Small intestine (tissue), 7 donors: ENCODE measurements around the gene WDR90. TPM values are rescaled to one million over a fixed set of nuclear protein-coding genes. Genes with fewer than 3 reads are reported as not detected.
A peak's percentile ranks its signal among the peaks of the same experiment; 100 is the strongest.

Source experiments
- DNase-seq, 2 donors: peaks; one replicate each; pipeline versions ENCODE4 v3.0.0 to v3.0.0-alpha.2; 2013
- FAIRE-seq: peaks from 2 replicates; lab custom pipeline; 2012; peaks lifted over from hg19 to GRCh38; lab: Jason Lieb, UNC
- H3K27ac ChIP-seq, 3 donors: one replicate each; pipeline ENCODE4 v1.5.1; 2013; ENCODE audit warnings: low read length in 2 of 3, mild to moderate bottlenecking in 2 of 3, control low read depth in 1 of 3, inconsistent platforms in 1 of 3, low read depth in 1 of 3, moderate library complexity in 1 of 3
- H3K27me3 ChIP-seq, 3 donors: one replicate each; pipeline ENCODE4 v1.6.1; 2013; ENCODE audit warnings: low read length in 3 of 3, inconsistent platforms in 1 of 3; ENCODE audit not compliant: control insufficient read depth in 3 of 3, insufficient read depth in 3 of 3
- H3K36me3 ChIP-seq, 3 donors: one replicate each; pipeline ENCODE4 v1.6.1; 2013; ENCODE audit warnings: low read length in 3 of 3, inconsistent platforms in 1 of 3, low read depth in 1 of 3, mild to moderate bottlenecking in 1 of 3, moderate library complexity in 1 of 3; ENCODE audit not compliant: control insufficient read depth in 3 of 3, insufficient read depth in 2 of 3
- H3K4me1 ChIP-seq, 3 donors: one replicate each; pipeline ENCODE4 v1.6.1; 2013; ENCODE audit warnings: low read length in 2 of 3, inconsistent platforms in 1 of 3, low read depth in 1 of 3, mild to moderate bottlenecking in 1 of 3, moderate library complexity in 1 of 3; ENCODE audit not compliant: control insufficient read depth in 3 of 3, insufficient read depth in 2 of 3
- H3K4me3 ChIP-seq, 3 donors: one replicate each; pipeline ENCODE4 v1.5.1; 2013; ENCODE audit warnings: low read length in 3 of 3, control low read depth in 1 of 3, inconsistent platforms in 1 of 3, low read depth in 1 of 3, mild to moderate bottlenecking in 1 of 3, moderate library complexity in 1 of 3
- H3K9me3 ChIP-seq, 2 donors: one replicate each; pipeline ENCODE4 v1.6.1; 2013; ENCODE audit warnings: low read depth in 1 of 2, low read length in 1 of 2; ENCODE audit not compliant: control insufficient read depth in 2 of 2, insufficient read depth in 1 of 2
- WGBS, 3 donors: extraction: QIAGEN DNeasy Blood & Tissue Kit; methylation state at CpG; one replicate each; pipeline ENCODE4 v1.1.7; 2013; 5-methylcytosine and 5-hydroxymethylcytosine counted together
- polyA plus RNA-seq, 4 donors: library from polyadenylated mRNA; stranded (reverse) in 3 of 4; unstranded in 1 of 4; fragments of 200-250 nt in 3 of 4; fragments of 120-200 nt in 1 of 4; gene quantifications; one replicate each; pipeline versions ENCODE4 v1.2.1 to v1.2.3, GENCODE V29; 2013
- donor health status: healthy with polysubstance abuse.
- donor health status: control.
- donor health status: control.
- donor health status: Bipolar disorder and iron deficiency.
- donor health status: healthy.

The WDR90 gene
- polyA plus RNA-seq, 4 donors, result 15.7 to 36.5 (median 25.6) TPM

DNA sequence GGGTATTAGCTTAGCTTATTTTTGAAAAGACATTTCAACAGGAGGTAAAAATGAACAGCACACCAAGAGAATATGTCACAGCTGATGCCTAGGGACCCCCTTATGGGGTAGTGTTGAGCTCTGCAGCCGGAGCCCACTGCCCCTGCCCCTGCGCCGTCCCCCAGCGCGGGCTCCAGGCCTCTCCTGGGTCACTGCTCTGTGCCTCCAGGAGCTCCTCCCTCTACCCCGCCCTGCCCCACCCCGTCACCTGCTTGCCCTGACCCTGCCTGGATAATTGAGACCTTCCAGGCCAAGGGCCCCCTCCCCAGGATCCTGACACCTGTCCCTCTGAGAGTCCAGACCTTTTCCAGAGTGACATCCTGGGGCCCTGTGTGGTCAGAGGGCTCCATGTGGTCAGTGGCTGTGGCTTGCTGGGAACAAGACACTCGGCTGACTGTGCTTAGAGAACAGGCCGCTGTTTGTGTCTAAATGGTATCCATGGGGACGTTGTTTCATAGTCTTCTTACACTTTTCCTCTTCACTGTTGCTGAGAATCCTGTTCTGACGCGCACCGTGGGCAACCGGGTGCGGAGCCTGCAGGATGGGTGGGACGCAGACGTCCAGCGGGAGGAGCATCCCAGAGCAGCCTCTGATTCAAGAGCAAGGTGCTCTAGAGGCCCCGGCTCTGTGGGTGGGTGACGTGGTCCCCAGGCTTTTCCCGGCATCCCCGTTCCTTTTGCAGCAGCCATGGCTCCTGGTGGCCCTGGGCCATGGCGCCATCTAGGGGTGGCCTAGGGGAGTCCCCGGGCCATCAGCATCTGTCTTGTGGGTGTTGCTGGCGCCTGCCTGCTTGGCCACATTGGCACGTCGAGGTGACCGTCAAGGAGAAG is 38.4 kb upstream of the WDR90 start:
- H3K36me3 ChIP-seq, result peaks cover 0 to 33% (median 0%) of the 10 kb centered on the region in 3 donors
- H3K4me3 ChIP-seq, result no peak overlapping the region
- H3K4me1 ChIP-seq, result no peaks in the 10 kb centered on the region
- no peak overlapping the region for H3K27ac ChIP-seq
- peaks cover 0 to 15% of the 10 kb centered on the region in 2 donors for H3K9me3 ChIP-seq
- 51 to 71% (median 62%) methylated on average over 28 of the region's 28 CpGs for WGBS, 3 donors
- FAIRE-seq, result no peak
- peak in 1 of 2 donors; percentile 60 for DNase-seq
- H3K27me3 ChIP-seq, result no peaks in the 10 kb centered on the region

DNA sequence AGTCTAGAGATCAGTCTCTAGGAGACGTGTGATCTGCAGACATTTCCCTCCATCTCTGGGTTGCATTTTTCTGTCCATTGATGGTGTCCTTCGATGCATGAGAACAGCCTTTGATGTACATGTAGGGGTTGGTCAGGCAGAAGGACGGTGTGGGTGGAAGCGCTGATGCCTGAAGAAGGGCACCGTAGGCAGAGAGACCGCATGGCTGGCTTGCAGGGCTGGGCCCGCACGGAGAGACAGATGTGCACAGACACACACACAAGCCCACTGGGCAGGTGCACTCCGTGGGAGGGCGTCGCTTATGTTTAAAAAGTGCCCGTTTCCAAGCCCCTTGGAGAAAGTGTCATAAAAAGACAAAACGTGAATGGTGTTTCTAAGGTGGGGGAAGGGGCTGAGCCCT is 34.0 kb upstream of the WDR90 start:
- WGBS, 3 donors, result 90 to 93% (median 93%) methylated on average over 13 of the region's 13 CpGs
- H3K27me3 ChIP-seq, result no peaks in the 10 kb centered on the region
- peaks cover 0 to 2% (median 0%) of the 10 kb centered on the region in 3 donors for H3K4me1 ChIP-seq
- DNase-seq (no peak), FAIRE-seq (no peak)
- H3K27ac ChIP-seq, result no peak overlapping the region
- H3K9me3 ChIP-seq, result peaks cover 0 to 15% of the 10 kb centered on the region in 2 donors
- peaks cover 0 to 44% (median 0%) of the 10 kb centered on the region in 3 donors for H3K36me3 ChIP-seq
- no peak overlapping the region for H3K4me3 ChIP-seq

DNA sequence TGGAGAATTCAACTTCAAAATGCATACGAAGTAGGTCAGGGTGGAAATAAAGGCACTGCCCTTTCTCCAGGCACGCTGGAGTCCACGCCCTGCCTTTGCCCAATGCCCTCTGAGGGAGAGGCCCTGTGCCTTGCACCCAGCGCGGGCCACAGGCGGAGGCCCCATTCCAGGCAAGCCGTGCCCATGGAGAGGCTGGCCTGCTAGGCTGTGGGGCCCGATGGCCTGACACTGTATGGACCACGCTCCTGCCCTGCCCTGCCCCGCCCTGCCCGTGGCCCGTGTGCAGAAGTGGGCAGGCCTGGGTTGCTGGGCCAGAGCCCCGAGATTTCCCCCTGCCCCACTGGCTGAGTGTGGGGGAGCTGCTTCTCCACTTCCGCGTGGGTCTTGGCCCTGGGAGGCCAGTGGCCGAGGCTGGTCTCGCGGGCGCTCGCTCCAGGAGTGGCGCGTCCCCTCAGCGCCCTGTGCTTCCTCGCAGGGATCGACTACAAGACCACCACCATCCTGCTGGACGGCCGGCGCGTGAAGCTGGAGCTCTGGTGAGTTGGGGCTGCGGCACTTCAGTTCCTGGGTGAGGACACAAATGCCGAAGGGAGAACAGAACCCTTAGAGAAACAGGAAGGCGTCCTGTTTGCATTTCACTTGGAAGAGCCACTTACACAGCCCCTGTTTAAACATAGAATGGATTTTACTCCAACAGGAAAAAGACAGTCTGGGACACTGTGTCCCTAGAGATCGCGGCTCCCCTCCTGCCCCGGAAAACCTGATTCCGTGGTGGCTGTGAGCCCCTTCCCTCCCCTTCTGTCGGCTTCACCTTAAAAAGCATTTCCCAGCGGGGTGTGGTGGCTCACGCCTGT is 32.2 kb upstream of the WDR90 start:
- DNase-seq, result peak in 1 of 2 donors; percentile 57
- H3K27me3 ChIP-seq, result no peaks in the 10 kb centered on the region
- H3K4me1 ChIP-seq, result peaks cover 0 to 2% (median 0%) of the 10 kb centered on the region in 3 donors
- H3K27ac ChIP-seq, result peak overlapping the region in 1 of 3 donors; percentile 49
- no peak overlapping the region for H3K4me3 ChIP-seq
- 81 to 91% (median 84%) methylated on average over 36 to 39 of the region's 39 CpGs for WGBS, 3 donors
- FAIRE-seq, result no peak
- H3K9me3 ChIP-seq, result peaks cover 0 to 9% of the 10 kb centered on the region in 2 donors
- peaks cover 0 to 52% (median 0%) of the 10 kb centered on the region in 3 donors for H3K36me3 ChIP-seq

DNA sequence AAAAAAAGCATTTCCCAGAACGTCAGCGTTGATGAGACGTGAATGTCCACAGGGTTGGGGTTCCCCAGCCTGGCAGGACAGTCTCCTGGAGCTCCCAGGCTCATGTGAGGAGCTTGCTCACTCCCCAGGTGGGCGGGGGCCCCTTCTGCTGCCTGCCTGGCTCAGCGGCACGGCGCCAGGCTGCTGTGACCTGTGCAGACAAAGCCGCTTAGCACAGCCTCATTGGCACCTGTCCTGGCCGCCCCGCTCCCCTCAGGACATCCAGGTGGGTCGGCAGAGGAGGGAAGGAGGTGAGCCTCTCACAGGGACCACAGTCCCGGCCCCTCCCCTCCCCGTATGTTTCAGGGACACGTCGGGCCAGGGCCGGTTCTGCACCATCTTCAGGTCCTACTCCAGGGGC is 31.3 kb upstream of the WDR90 start:
- peaks cover 0 to 9% of the 10 kb centered on the region in 2 donors for H3K9me3 ChIP-seq
- H3K36me3 ChIP-seq, result peaks cover 0 to 57% (median 1%) of the 10 kb centered on the region in 3 donors
- WGBS, 3 donors, result 87 to 93% (median 92%) methylated on average over 12 to 16 of the region's 16 CpGs
- FAIRE-seq, result no peak
- H3K27me3 ChIP-seq, result no peaks in the 10 kb centered on the region
- no peak overlapping the region for H3K27ac ChIP-seq
- H3K4me1 ChIP-seq, result peaks cover 0 to 2% (median 0%) of the 10 kb centered on the region in 3 donors
- H3K4me3 ChIP-seq, result no peak overlapping the region
- no peak for DNase-seq

DNA sequence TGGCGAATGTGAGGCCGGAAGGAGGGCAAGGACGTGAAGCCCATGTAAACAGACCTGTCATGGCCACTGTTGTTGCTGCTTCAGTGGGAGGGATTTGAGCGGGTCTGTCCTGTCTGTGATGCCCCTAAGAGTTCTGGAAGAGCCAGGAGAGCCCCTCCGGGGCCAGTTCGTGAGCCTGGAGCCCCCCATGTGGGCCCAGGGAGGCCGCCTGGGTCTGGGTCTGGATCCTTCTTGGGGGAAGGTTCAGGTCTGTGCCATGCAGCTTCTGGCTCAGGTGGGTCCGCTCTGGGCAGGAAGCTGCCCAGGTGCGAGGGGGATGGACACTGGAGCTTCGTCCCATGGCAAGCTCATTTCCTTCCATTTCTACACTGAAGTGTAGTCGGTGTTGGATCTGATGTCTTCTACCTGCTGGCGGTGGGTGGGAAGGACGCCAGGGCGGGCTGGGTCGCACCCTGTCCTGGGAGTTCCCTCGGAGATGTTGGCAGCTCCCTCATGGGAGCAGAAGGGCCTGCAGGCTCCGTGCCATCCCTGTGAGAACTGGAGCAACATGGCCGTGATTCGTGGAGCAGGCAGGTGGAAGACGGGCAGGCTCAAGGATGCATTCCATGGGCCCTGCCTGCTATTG is 29.6 kb upstream of the WDR90 start:
- WGBS, 3 donors, result 89 to 94% (median 89%) methylated on average over 20 of the region's 20 CpGs
- peaks cover 0 to 62% (median 3%) of the 10 kb centered on the region in 3 donors for H3K36me3 ChIP-seq
- no peaks in the 10 kb centered on the region for H3K9me3 ChIP-seq
- no peaks in the 10 kb centered on the region for H3K27me3 ChIP-seq
- H3K27ac ChIP-seq, result no peak overlapping the region
- DNase-seq (no peak), FAIRE-seq (no peak)
- H3K4me1 ChIP-seq, result peaks cover 0 to 2% (median 0%) of the 10 kb centered on the region in 3 donors
- no peak overlapping the region for H3K4me3 ChIP-seq

DNA sequence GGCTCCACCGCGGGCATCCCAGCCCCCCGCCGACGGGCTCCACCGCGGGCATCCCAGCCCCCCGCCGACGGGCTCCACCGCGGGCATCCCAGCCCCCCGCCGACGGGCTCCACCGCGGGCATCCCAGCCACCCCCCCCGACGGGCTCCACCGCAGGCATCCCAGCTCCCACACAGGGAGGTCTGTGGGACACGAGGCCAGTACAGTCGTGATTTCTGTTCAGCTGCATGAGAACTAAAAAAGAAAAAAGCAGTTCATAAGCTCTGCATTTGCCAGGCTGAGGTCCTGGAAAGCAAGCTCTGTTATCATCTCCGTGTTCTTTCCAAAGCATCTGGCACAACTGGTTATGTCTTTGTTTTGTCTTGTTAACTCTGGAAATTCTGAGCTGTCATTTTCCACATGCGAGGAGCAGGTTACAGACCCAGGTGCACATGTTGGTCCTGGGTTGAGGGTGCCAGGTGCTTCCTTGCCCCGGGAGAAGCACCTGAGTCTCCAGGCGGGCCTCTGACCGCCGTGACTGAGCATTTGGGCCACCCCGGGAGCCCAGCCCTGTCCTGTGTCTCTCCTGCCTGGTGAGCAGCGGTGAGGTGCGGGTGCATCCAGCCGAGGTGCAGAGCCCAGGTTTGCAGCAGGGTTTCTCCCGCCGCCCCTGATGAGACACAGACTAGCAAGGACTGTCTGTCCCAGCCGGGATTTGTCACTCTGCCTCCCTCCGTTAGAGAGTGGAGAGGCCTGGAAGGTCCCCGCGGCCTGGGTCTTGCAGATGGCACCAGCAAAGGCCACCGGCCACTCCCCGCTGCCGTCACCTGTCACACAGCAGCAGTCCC is 28.3 kb upstream of the WDR90 start:
- FAIRE-seq, result no peak
- Histone ChIP-seq H3K9me3 (no peaks in the 10 kb centered on the region), H3K27ac (no peak overlapping the region), H3K36me3 (peaks cover 0 to 65% (median 3%) of the 10 kb centered on the region in 3 donors), H3K4me1 (peaks cover 0 to 2% (median 0%) of the 10 kb centered on the region in 3 donors), H3K4me3 (no peak overlapping the region), H3K27me3 (no peaks in the 10 kb centered on the region)
- WGBS, 3 donors, result 86 to 90% (median 88%) methylated on average over 24 to 41 of the region's 41 CpGs
- no peak for DNase-seq

DNA sequence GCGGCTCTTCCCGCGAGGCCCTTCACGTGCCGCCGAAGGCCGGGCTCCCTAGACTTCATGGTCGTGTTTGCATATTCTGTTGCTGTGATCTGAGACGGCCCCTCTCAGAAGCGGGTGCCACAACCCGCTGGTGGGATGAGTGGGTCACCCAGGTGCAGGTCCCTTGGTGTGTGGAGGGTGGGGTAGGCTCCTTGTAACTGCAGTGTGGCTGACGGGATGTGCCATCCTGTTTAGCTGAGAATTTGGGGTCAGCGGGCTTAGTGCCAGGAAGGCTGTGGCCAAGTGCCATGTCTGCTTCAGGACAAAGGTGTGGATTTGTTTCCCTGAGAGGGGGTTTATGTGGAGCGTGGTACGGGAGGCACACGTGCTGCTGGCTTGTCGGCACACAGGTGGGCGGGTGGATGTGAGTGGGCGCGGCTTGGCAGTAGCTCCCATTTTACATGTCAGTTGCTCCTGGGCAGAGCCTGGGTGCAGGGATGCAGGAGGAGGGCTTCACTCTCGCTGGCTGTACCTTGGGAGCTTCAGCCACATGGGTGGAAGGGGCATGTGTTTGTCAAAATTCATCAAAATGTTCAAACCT is 27.5 kb upstream of the WDR90 start:
- Histone ChIP-seq H3K36me3 (peaks cover 0 to 69% (median 5%) of the 10 kb centered on the region in 3 donors), H3K27ac (no peak overlapping the region), H3K27me3 (no peaks in the 10 kb centered on the region), H3K4me3 (no peak overlapping the region), H3K4me1 (peaks cover 0 to under 1% (median 0%) of the 10 kb centered on the region in 3 donors), H3K9me3 (no peaks in the 10 kb centered on the region)
- no peak for FAIRE-seq
- DNase-seq, result no peak
- WGBS, 3 donors, result 79 to 86% (median 83%) methylated on average over 21 of the region's 21 CpGs
